HS-27A (cell line): ENCODE measurements around the gene CGNL1.

Source experiments
- DNase-seq: peaks from one replicate; pipeline ENCODE4 v3.0.0-alpha.2; 2012; ENCODE audit warnings: low read depth, missing footprints

Gene CGNL1

DNA sequence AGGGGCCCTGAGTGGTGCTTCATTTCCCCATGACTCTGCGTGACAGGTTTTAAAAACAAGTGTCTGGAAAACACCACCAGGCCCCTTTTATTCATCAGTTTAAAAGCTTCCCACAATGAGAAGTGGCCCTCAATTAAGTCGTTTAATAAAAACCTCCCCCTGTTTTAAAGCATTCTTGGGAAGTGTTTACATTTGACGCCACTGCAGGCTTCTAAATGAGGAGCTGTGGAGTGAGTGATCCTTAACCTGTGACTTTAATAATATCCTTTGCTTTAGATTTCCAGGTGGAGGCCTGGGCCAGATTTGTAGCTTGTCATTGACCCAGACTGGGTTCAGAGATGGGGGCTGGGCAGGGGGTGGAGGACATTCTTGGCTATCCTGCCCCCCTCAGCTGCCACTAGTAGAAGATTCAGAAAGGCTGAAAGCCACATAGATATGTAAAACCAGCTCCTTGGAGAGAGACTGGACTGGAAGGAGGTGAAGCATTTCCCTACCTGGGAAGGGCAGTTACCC, 11.3 kb downstream of the CGNL1 start:
- DNase-seq, result no peak

DNA sequence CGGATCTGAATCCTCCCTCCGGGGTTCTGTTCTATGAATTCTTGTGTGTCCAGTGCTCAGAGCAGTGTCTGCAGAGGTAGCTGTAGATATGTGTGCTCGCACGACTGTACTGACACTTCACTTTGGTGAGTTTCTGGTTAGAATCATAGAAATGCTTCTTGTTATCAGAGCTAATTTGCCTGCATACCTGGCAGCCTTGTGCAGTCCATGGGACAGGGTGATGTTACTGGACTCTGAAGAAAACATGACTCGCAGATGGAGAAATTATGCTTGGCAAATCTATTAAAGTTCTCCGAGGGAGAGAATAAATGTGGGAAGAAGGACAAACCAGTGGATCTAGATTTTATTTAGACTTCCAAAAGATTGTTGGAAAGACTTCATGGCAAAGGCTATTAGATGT, 12.2 kb downstream of the CGNL1 start:
- no peak for DNase-seq

DNA sequence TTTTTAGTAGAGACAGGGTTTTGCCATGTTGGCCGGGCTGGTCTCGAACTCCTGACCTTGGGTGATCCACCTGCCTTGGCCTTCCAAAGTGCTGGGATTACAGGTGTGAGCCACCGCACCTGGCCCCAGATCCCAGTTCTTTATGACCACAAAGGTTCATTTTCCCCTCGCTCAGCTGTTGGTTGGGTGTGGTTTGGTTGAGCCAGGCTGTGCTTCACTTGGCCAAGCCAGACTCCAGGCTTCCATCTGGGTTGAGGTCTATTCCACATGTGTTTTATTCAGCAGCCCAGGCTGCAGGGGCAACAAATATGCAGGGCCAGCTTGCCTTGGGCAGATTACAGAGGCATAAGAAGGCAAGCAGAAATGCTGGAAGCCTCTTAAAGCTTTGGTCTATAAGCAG, 13.7 kb downstream of the CGNL1 start:
- no peak for DNase-seq

DNA sequence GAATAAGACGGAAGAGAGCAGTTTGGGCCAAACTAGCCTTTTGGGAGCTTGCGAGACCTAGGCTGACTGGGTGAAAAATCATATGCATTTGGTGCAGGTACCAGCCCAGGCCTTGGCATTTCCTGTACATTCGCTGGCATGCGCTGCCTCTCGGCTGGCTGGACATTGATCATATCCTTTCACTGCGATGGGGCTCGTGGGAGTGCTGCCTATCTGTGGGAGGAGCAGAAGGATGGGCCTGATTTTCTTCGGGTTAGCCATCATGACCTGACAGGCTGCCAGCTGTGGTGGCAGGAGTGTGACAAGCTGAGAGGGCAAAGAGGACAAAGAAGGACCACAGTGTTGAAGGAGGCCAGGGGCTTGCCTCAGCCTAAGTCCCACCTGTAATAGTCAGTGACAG, 14.3 kb downstream of the CGNL1 start:
- DNase-seq, result no peak

DNA sequence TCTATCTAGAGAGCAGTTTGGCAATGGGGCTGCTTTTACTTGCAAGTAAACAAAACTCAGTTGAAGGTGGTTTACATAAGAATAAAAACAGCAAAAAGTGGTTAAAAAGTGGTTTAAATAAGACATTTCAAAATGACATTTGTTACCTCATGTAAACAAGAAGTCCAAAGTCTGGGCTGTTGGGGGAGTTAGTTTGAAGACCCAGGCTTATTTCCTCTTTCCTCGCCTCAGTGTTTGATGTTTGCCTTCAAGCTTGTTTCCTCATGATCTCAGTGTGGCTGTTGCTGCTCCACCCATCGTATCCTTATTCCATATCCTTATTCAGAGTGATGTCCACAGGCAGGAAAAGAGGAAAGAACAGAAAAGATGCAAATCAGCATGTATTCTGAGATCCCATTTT, 15.2 kb downstream of the CGNL1 start:
- DNase-seq, result no peak

DNA sequence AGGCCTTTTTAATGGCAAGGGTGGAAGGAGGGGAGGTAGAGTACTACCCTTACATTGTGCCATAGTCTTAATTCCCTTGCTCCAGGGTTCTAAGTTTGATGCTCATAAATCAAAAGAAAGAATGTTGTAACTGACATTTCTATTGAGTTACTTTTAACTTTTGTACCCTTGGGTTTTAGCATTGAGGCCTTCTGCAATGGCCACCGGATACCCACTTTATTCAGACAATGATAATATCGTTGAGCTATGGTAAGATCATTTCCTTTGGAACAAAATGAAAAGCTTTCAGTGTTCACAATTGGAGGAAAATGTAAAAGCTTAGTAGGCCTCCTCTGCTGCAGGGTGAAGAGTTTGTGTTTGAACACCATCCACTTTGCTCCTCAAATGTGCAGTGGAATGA, 16.8 kb downstream of the CGNL1 start:
- no peak for DNase-seq

DNA sequence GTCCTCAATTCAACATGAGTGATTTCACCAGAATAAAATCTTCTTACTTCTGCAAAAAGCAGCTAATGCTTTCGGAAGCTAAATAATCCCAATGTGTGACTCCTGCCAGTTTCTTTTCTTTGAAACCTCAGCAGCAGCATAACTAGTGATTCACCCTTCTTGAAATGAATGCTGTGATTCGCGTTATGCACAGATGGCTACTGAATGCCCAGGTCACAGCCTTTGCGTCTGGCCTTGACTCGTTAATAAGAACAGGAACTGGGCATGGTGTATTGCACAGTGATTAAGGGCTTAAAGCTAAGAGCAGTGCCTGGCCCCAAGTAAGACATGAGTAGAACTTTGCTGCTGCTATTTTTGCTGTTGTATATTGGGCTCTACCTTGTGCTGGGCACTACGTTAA, 19.0 kb downstream of the CGNL1 start:
- peak; percentile 83 for DNase-seq

DNA sequence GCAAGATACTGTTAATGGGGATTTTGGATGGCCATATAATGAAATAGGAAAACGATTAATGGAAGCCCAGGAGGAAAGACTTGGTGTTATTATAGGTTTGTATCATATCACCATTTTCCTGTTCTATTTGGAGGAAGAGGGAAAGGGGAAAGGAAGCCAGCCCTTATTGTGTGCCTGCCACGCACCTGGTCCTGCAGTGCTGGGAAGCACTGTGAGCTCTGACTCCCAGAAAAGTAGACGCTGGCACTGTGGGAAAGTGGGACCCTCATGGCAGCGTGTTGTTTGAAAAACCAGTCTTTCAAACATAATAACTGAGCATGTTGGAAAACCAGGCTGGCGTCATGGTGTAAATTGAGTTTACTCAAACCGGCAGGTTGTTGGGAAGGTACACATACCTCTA, 22.0 kb downstream of the CGNL1 start:
- no peak for DNase-seq

DNA sequence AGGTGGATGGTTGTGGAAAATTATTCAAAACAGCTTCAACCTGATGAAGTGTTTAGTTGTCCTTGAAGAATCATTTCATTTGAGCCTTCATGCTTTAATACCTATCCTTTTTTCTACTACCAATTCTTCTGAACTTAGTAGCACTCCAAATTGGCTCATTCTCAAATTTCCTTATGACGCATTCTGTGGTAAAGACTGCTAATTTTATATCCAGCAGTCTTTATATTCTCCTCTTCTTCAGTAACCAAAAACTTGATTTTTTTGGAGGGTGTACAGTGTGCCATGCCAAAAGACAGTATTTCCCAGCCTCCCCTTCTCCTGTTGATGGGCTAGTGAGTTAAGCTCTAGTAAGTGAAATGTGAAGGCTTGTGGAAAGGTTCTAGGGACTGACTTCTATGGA, 25.2 kb downstream of the CGNL1 start:
- no peak for DNase-seq

DNA sequence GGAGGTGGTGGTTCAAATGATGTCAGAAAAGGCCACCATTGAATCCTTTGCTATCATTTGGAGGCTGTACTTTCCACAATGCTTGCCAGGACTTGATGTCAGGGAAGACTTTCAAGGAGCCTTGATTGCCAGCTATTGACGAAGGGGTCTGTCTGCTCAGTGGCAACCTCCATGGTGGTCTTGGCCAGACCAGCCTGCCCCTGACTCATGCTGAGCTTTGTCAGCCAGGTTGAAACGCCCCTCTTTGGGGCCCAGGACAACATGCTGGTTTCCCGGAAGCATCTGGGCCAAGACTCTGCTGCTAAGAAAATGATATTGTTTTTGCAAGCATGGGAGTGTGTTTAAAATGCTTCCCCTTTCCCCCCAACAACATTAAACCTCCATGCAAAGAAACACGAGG, 26.7 kb downstream of the CGNL1 start:
- no peak for DNase-seq

DNA sequence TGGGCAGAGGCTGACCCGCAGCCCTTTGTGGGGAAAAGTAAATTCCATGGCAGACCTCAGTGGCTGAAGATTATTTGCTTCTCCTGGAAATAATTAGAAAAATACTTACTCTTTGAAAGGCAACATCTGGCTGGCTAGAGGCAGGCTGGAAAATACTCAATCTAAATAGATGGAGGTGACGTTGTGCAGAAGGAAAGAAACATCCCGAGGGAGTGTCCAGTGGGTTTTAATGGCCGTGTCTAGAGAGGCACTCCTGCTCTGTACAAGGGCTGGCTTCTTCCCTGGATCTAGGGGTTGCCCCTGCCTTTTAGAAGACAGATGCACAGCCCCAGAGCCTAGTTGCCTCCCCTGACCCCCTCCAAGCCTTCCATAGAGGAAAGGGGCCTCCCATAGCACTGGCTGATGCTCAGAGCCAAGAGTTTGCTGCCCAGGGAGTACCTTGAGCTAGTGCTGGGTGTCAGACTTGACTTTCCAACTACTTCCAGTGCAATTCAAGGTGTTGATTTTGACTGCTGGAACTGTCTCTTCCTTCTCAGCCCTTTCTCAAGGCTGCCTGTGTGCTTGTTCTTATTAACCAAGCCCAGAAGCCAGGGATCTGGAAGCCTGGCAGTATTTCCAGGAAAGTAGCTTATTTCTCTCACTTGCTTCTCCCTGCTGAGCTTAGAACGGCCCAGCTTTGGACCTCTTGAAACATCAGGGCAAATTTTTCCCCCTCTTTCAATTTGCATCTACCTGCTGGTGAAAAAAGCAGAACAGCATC, 27.4 kb downstream of the CGNL1 start:
- DNase-seq, result no peak

DNA sequence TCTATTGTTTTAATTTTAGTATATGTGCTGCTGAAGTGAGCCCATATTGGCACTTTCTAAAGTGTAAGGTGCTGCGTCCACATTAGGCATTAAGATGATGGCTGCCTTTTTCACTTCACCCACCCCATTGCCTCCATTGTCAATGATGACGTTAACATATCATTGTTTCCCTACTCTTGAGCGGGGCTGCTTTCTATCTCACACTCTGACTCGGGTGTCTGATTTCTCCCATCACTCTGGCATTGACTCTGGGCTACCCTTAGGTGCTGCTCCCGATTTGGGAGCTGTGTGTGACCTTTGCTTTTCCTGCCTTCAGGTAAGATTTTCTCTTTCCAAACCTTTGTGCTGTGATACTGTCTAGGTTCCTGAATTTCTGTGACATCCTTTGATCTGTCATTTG, 28.8 kb downstream of the CGNL1 start:
- no peak for DNase-seq

DNA sequence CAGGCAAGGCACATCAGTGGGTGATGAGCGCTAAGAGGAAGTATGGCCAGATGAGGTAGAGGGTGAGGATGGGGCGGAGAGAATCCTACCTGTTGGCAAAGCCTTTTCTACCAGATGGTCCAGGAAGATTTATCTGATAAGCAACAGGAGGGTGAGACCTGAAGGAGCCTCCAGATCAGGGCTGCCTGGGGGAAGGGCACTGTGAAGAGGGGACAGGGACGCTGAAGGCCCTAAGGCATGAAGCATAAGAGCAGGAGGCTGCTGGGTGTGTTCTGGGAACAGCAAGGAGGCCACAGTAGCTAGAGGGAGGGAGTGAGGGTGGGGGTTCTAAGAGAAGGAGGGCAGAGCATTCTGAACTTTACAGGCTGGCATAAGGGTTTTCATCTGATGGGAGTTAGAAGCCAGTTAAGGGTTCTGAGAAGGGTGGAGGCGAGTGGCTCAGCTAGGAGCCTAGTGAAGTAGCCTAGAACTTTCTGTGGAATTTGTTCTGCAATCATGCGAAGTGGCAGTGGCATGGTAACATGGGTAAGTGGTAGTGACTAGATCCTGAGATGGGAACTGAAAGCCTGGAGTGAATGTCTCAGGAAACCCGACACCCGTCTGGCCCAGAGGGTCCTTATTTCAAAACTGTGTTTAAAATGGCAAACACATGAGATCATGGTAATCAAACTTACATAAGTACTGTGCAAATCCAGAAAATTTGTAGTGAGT, 29.9 kb downstream of the CGNL1 start:
- no peak for DNase-seq

DNA sequence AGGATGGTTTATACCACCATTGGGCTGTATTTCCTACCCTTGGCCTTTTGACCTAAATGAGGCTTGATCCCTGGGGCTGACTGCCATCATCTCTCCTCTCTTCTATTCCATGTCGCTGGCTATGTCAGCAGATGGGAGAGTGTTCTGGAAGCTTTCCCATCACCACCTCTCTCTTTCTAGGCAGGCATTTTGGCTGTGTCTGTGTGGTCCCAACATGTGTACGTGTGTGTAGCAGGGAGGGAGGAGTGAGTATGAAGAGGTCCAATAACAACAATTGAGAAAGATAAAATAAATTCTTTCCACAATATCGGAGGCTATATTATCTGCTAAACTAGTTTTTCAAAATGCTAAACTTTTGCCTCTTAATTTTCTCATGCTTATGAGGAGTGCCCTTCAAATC, 34.1 kb downstream of the CGNL1 start:
- DNase-seq, result no peak

DNA sequence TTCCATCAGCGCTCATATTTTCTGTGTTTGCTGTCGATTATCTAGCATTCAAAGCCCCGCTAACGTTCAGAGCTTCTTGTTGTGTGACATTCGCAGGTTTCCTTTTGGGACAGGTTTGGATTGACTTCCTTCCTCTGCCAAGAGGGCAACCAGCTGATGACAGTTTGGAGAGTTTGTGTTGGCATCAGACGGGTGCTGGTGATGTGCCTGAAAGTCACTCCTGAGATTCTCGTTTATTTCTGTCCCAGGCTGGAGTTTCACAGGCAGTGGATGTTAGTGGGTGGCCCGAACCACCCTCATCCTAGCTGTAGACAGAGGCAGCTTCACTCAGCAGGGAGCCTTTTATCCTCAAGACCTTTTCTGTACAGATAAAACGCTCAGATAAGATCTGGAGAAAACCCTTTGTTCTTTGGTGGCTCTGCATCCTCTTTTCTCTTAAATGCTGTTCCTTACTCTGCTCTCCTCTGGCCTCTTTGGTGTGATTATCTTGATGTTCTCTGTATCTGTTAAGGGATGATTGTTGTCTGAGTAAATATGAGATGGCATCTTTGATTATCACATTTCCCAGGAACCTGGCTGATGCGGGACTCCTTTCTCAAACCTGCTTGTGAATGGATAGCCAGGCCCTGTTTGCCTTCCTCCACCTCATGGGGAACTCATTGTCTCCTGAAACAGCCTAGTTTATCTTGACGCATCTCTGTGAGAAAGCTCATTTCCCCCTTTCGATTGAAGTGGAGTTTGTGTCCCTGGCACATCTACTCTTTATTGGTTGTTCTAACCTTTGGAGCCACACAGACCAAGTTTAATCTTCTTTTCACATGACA, 35.9 kb downstream of the CGNL1 start:
- no peak for DNase-seq

DNA sequence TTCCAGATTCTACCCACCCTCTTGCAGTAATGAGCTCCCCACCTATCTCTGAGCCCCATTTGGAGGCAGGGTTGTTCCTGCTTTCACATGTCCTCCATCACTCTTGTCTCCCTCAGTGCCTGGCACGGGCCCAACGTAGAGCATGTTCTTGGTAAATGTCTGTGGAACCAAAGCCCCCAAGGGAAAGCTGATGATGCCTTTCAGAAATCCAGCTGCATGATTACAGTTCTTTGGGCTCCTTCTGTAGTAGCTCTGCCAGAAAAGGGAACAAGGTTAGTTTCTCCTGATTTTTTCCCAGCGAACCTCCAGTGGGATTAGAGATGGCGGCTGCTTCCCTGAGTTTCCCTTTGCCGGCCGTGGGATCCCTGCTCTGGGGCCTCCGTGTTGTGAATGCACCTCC, 39.3 kb downstream of the CGNL1 start:
- no peak for DNase-seq

DNA sequence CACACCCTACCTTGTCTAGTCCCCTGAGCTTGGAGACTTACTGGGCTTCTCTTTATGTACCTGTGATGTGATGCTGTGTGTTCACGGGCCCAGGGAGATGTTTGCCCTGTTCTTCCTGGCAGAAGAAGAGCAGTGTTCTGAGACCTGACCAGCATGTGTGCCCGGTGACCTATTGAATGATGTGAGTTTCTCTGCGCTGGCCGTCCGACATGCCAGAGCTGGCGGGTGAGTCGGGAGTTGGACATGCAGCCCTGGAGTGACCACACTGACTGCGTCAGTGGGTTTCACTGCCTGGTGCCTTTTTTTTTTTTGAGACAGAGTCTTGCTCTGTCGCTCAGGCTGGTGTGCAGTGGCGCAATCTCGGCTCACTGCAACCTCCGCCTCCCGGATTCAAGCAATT, 42.3 kb downstream of the CGNL1 start:
- DNase-seq, result no peak

DNA sequence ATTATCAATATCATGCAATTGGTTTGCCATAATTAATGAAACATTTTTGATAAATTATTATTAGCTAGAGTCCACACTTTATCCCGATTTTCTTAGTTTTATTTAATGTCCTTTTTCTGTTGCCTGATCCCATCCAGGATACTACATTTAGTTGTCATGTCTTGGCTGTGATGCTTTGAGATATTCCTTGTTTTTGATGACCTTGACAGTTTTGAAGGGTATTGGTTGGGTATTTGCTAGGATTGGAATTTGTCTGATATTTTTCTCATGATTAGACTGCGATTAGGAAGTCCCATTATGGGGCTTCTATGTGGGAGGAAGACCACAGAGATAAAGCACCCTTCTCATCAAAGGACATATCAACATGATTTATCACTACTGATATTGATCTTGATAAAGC, 43.0 kb downstream of the CGNL1 start:
- DNase-seq, result no peak

DNA sequence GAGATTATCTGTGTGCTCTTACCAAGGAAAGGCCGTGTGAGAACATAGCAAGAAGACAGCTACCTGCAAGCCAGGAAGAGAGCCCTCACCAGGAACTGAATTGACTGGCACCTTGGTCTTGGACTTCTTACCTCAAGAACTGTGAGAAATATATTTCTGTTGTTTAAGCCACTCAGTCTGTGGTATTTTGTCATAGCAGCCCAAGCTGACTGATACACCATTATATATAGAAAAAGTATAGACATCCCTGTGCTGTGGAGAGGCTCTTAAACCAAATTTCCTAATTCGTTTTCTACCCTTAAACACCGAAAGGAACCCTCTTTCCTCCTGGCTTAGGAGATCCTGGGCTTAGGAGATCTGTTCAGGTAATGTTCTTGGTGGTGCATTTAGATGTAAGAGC, 44.8 kb downstream of the CGNL1 start:
- no peak for DNase-seq

DNA sequence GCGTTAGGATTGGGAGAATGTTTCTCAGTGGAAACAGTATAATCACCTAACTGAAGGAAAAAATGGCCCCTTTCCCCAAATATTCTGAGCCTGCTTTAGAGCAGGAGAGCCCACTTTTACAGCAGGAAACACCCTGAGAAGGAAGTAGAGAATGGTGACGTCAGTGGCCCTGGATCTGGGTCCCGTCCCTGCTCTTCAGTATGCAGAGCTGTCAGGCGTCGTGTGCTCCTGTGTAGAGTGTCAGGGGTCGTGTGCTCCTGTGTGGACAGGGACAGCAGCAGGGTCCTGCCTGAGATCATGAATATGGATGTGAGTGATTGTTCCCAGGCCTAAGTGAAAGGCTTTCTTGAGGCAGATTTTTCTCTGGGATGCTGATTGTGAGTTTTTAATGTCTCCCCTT, 45.2 kb downstream of the CGNL1 start:
- no peak for DNase-seq

DNA sequence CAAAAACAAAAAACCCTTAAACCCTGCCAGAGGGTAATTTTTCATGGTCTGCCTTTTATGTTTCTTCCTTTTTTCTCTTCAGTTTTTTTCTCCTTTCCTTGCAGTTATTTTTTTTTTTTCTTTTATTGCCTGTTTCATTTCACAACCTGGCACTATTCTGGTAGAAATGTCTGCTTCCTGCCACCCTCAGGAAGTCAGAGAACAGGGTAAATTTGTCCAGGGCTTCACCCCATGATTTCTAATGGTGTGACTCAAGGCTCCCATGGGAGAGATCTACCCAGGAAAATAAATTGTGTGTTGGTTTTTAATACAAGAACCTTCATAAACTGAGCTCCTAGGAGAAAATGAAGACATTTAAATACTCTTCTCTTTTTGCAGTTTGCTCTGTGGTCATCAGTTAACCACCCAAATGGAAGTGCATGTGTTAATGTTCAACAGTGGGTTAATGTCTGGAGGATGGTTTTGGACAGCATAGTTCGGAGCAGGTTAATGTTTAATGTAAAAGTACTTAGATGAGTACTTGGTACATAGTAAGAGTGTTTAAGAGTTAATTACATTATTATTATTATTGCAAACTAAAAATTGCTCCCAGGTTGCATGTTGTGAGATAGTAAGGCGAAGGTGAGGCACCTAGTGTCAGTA, 45.9 kb downstream of the CGNL1 start:
- DNase-seq, result no peak

DNA sequence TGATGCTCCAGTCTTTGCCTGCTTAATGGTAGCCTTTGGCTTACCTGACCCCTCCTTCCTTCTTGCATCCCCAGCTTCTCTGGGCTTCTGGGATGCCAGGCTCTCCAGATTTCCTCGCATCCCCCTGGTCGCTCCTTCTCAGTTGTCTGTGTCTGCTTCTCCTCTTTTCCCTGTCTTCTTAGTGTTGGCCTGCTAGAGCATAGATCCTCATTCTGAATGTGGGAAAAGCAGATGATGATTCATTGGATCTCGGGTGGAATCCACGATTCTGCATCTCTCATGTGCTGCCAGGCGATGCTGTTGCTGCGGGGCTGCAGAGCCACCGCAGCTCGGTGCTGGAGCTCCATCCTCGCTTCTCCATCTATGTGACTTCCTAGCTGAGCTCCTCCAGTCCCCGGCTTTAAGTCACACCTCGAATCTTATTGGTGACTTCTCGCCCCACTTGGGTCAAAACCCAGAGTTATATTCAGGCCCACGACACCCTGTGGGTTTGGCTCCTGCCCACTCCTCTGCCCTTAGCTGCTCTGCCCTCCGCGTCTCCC, 47.4 kb downstream of the CGNL1 start:
- no peak for DNase-seq
